ENCODE measurements around the gene RIT1.
A peak's percentile ranks its signal among the peaks of the same experiment; 100 is the strongest.
"Not testable (repeated sequence)": the region's sequence is repeated elsewhere in the genome, so short reads cannot be mapped to it uniquely, and the experiment has no call there.

RIT1 gene

DNA sequence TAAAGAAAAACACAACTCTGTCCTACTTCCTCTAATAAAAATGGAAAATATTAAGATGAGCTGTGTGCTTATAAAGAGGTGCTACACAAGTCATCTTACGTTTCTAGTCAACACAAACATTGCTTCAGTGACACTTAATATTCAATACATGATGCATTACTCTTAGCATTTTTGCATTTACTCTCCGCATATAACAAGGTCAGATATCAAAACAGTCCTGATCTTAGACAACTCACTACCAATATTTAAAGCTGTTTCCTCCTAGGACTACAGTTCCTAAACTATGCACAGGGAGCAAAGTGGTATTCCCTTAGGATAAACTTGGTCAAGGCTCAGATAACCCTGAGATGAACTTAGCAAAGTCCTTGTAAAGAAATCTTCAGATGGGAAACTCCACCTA lies 12.3 kb downstream of the RIT1 start:
- no peaks in the 10 kb centered on the region for H3K9me3 ChIP-seq (ENCODE audit: control insufficient read depth, low read length)
- no peak overlapping the region for H3K4me3 ChIP-seq (ENCODE audit: low read depth, low read length)
- H3K27me3 ChIP-seq (ENCODE audit: control insufficient read depth, insufficient read depth, low read length), result no peaks in the 10 kb centered on the region
- H3K79me2 ChIP-seq, result no peaks in the 10 kb centered on the region
- H3K4me1 ChIP-seq, result no peaks in the 10 kb centered on the region
- H3K36me3 ChIP-seq (ENCODE audit: control insufficient read depth, insufficient read depth, low read length), result no peaks in the 10 kb centered on the region
- H3K4me2 ChIP-seq (ENCODE audit: low read length), result no peak overlapping the region
- no peak overlapping the region for H3K9ac ChIP-seq
- no peak overlapping the region for H3K27ac ChIP-seq
- TF ChIP-seq, protein P1, sequence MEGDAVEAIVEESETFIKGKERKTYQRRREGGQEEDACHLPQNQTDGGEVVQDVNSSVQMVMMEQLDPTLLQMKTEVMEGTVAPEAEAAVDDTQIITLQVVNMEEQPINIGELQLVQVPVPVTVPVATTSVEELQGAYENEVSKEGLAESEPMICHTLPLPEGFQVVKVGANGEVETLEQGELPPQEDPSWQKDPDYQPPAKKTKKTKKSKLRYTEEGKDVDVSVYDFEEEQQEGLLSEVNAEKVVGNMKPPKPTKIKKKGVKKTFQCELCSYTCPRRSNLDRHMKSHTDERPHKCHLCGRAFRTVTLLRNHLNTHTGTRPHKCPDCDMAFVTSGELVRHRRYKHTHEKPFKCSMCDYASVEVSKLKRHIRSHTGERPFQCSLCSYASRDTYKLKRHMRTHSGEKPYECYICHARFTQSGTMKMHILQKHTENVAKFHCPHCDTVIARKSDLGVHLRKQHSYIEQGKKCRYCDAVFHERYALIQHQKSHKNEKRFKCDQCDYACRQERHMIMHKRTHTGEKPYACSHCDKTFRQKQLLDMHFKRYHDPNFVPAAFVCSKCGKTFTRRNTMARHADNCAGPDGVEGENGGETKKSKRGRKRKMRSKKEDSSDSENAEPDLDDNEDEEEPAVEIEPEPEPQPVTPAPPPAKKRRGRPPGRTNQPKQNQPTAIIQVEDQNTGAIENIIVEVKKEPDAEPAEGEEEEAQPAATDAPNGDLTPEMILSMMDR (IDR thresholded peaks at IDR 0.05), result no peak
- H2AFZ ChIP-seq, result no peak overlapping the region

DNA sequence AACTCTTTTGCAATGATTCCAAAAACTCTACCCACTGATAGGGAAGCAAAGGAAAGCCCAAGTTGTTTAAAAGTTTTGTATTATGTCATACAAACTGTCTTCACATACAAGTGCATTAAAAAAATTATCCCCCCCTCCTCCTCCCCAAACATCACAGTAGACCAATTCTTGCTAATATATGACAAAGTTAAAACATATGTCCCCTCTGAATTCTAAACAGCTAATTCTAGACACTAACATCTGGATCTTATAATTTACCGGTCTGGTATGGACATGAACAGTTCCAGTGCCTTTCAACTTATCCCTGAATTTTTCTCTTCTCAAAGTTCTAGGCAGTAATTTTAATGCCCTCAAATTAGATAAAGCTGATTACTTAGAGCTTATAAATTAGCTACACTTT lies 13.4 kb downstream of the RIT1 start:
- Histone ChIP-seq H3K27me3 (ENCODE audit: control insufficient read depth, insufficient read depth, low read length) (no peaks in the 10 kb centered on the region), H3K9me3 (ENCODE audit: control insufficient read depth, low read length) (no peaks in the 10 kb centered on the region), H3K79me2 (no peaks in the 10 kb centered on the region), H3K4me1 (no peaks in the 10 kb centered on the region), H3K4me3 (ENCODE audit: low read depth, low read length) (no peak overlapping the region), H3K27ac (no peak overlapping the region), H3K4me2 (ENCODE audit: low read length) (no peak overlapping the region), H2AFZ (no peak overlapping the region), H3K9ac (no peak overlapping the region), H3K36me3 (ENCODE audit: control insufficient read depth, insufficient read depth, low read length) (no peaks in the 10 kb centered on the region)
- TF ChIP-seq, protein P1 (IDR thresholded peaks at IDR 0.05), result no peak

DNA sequence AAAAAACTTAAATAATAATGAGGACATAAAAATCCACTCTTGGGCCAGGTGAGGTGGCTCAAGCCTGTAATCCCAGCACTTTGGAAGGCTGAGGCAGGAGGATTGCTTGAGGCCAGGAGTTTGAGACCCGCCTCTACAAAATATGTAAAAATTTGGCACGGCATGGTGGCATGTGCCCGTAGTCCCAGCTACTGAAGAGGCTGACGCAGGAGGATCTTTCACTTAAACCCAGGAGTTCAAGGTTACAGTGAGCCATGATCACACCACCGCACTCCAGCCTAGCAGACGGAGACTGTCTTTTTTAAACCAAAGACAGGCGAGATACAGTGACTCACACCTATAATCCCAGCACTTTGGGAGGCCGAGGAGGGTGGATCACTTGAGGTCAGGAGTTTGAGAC lies 14.7 kb downstream of the RIT1 start:
- H3K4me1 ChIP-seq; H3K27ac ChIP-seq; H3K79me2 ChIP-seq; H3K4me3 ChIP-seq (ENCODE audit: low read depth, low read length); H3K4me2 ChIP-seq (ENCODE audit: low read length); H2AFZ ChIP-seq; H3K9me3 ChIP-seq (ENCODE audit: control insufficient read depth, low read length); H3K36me3 ChIP-seq (ENCODE audit: control insufficient read depth, insufficient read depth, low read length); H3K9ac ChIP-seq; H3K27me3 ChIP-seq (ENCODE audit: control insufficient read depth, insufficient read depth, low read length): not testable (repeated sequence)

DNA sequence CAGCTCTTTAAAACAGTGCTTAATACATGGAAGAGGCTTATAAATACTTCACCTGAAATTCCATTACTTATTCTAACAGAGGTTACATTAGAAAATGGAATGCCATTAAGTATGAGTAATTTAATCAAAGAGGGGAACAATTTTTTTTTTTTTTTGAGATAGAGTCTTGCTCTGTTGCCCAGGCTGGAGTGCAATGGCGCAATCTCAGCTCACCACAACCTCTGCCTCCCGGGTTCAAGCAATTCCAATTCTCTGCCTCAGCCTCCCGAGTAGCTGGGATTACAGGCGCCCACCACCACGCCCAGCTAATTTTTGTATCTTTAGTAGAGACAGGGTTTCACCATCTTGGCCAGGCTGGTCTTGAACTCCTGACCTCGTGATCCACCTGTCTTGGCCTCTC lies 15.5 kb downstream of the RIT1 start:
- not testable (repeated sequence) for H2AFZ ChIP-seq; H3K4me2 ChIP-seq (ENCODE audit: low read length); H3K4me3 ChIP-seq (ENCODE audit: low read depth, low read length); H3K79me2 ChIP-seq; H3K9me3 ChIP-seq (ENCODE audit: control insufficient read depth, low read length); H3K4me1 ChIP-seq; H3K27ac ChIP-seq; H3K9ac ChIP-seq; H3K27me3 ChIP-seq (ENCODE audit: control insufficient read depth, insufficient read depth, low read length); H3K36me3 ChIP-seq (ENCODE audit: control insufficient read depth, insufficient read depth, low read length)

DNA sequence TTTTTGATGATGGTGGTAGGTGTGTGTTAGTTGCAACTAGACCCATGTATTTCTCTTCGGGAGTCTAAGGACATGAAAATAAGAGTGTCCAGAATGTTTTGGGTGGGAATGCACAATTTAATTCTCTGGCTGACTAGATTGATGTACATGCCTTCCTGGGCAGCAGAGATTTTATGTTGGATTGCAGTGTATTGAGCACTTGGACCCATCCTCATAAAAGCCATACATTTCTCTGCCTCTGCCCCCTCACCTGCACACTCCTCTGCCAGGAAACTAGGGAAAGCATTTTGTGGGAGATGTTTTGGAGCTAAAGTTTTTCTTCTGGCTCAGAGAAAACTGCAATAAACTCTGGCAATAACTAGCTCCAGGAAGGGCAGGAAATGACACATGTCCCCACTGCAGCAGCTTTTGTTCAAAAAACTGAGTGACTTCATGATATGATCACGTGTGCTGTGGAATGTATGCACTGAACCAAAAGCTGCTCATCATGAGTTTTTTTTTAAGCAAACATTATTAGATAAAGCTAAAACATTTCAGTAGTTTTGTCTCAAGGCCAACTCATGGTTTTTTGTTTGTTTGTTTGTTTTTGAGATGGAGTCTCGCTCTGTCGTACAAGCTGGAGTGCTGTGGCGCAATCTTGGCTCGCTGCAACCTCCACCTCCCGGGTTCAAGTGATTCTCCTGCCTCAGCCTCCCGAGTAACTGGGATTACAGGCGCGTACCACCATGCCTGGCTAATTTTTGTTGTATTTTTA lies 17.6 kb downstream of the RIT1 start:
- no peak overlapping the region for H3K9ac ChIP-seq

More for the DNA sequence above, 17.6 kb downstream of the RIT1 start:
- H3K79me2 ChIP-seq, result no peaks in the 10 kb centered on the region
- H3K9me3 ChIP-seq (ENCODE audit: control insufficient read depth, low read length), result no peaks in the 10 kb centered on the region
- no peak overlapping the region for H3K4me3 ChIP-seq (ENCODE audit: low read depth, low read length)
- no peak overlapping the region for H3K4me2 ChIP-seq (ENCODE audit: low read length)
- no peaks in the 10 kb centered on the region for H3K27me3 ChIP-seq (ENCODE audit: control insufficient read depth, insufficient read depth, low read length)
- H3K27ac ChIP-seq, result peak overlapping the region; percentile 49
- no peaks in the 10 kb centered on the region for H3K4me1 ChIP-seq
- H2AFZ ChIP-seq, result no peak overlapping the region
- TF ChIP-seq, protein P1 (IDR thresholded peaks at IDR 0.05), result no peak
- H3K36me3 ChIP-seq (ENCODE audit: control insufficient read depth, insufficient read depth, low read length), result no peaks in the 10 kb centered on the region
